NCI-H2029 treated with DMSO at 0.1 percent for 48 hours (cell line): ENCODE results near the gene PTPN12.
A peak's percentile ranks its signal among the peaks of the same experiment; 100 is the strongest.
"Not testable (repeated sequence)": the region's sequence is repeated elsewhere in the genome, so short reads cannot be mapped to it uniquely, and the experiment has no call there.

Source experiments
- DNase-seq: peaks from one replicate; lab custom pipeline; 2025; lab: John Stamatoyannopoulos, UW

The PTPN12 gene

DNA sequence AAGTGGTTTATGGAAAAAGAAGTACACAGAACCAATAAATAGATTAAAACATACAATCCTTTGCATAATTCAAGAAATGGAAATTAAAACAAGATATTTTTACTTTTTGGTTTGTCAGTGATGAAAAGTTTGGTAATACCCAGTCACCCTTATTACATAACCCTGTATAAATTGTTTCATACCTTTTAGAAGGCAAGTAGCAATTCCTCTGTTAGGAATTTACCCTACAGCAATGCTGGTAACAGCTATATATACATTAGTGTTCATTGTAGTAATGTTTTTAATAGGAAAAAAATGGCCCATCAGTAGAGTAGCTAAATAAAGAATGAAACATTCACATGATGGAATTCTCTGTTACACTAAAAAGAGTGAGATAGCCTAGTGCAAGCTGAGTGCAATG, 42.7 kb downstream of the PTPN12 start:
- DNase-seq: no peak

DNA sequence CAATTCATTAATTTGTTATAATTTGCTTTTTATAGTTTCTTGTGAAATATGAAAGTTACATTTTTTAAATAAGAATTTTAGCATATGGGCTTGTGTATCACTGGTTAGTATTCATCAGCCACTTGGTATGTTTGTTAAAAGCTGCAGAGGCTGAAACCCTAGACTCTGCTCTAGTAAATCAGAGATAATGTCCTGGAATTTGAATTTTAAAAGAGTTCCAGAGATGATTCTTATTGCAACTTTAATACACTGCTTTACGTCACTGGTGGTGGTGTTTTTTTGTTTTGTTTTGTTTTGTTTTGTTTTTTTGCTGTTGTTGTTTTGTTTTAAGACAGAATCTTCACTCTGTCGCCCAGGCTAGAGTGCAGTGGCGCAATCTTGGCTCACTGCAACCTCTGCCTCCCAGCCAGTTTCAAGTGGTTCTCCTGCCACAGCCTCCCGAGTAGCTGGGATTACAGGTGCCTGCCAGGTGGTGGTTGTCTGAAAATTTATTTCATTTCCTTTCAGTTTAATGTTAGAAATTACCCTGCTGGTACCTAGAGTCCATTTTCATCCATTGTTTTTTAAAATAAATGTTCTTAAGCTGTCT, 43.8 kb downstream of the PTPN12 start:
- peak; percentile 47 for DNase-seq

DNA sequence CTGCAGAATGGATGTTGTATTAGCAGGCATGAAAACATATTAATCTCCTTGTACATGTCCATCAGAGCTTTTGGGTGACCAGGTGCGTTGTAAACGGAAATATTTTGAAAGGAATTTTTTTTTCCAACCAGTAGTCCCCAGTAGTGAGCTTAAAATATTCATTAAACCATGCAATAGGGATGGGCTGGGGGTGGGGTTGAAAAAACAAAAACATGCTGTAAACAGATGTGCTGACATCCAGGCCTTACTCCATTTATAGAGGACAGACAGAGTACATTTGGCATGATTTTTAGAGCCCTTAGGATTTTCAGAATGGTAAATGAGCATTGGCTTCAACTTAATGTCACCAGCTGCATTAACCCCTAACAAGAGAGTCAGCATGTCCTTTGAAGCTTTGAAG, 50.2 kb downstream of the PTPN12 start:
- no peak for DNase-seq

DNA sequence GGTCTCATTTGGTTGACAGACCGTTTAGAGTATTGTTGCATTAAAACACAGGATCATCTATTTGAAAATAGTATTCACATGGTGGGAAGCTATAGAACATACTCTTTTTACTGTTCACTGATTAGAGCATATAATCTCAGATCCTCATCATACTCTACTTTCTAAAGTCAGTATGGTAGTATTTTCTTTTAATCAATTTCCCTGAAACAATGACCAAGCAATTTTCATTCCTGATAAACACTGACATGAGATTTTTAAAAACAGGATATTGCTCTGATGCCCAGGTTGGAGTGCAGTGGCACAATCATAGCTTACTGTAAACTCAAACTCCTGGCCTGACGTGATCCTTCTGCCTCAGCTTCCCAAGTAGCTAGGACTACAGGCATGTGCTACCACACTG, 63.9 kb downstream of the PTPN12 start:
- DNase-seq: no peak

DNA sequence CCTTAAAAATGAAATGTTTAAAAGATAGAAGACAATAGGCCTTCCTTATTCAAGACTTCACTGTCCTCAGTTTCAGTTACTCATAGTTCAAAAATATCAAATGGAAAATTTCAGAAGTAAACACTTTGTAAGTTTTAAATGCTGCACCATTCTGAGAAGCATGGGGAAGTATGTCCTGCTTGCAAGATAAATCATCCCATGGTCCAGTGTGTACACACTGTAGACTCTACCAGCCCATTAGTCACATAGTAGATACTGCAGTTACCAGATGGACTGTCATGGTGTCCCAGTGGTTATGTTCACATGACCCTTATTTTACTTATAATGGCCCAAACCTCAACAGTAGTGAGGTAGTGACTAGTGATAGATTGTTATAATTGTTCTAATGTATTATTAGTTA, 69.5 kb downstream of the PTPN12 start:
- DNase-seq: no peak

DNA sequence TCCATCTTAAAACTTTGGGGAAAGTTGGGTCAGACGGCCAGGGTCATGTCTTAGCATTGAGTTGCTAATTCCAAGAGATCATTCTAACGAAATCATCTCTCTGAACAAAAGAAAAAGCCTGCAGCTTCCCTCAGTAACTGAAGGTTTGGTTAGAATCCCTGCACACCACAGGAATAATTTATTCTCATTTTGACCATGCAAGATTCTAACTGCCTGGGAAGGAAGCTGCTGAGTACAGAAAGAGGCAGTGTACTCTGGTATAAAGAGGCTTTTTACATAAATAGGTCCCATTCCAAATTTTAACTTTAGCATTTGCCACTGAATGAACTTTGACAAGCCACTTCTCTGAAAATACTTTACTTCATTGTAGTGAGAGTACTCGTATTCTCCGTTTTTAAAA, 82.2 kb downstream of the PTPN12 start:
- no peak for DNase-seq

DNA sequence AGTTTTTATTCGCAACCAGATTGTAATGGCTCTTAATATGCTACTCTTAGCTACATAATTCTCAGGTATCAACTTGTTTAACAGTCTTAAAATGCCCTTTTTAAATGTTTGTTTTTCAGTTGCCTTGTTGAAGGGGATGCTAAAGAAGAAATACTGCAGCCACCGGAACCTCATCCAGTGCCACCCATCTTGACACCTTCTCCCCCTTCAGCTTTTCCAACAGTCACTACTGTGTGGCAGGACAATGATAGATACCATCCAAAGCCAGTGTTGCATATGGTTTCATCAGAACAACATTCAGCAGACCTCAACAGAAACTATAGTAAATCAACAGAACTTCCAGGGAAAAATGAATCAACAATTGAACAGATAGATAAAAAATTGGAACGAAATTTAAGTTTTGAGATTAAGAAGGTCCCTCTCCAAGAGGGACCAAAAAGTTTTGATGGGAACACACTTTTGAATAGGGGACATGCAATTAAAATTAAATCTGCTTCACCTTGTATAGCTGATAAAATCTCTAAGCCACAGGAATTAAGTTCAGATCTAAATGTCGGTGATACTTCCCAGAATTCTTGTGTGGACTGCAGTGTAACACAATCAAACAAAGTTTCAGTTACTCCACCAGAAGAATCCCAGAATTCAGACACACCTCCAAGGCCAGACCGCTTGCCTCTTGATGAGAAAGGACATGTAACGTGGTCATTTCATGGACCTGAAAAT, 89.7 kb downstream of the PTPN12 start:
- DNase-seq: no peak

DNA sequence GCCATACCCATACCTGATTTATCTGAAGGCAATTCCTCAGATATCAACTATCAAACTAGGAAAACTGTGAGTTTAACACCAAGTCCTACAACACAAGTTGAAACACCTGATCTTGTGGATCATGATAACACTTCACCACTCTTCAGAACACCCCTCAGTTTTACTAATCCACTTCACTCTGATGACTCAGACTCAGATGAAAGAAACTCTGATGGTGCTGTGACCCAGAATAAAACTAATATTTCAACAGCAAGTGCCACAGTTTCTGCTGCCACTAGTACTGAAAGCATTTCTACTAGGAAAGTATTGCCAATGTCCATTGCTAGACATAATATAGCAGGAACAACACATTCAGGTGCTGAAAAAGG, 90.2 kb downstream of the PTPN12 start:
- DNase-seq: no peak

DNA sequence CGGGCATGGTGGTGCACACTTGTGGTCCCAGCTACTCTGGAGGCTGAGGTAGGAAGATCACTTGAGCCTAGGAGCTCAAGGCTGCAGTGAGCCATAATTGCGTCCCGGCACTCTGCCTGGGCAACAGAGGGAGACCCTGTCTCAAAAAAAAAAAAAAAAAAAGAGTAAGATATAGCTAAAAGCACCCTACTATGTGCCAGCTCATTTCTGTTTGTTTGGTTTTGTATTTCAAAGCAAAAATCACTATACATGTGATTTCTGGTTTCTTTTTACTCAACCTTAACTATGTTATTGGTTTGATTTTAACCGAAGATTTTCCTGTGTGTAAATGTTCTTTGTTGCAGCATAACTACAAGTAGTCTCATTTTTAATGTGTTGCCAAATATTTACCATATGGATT, 92.7 kb downstream of the PTPN12 start:
- no peak for DNase-seq

DNA sequence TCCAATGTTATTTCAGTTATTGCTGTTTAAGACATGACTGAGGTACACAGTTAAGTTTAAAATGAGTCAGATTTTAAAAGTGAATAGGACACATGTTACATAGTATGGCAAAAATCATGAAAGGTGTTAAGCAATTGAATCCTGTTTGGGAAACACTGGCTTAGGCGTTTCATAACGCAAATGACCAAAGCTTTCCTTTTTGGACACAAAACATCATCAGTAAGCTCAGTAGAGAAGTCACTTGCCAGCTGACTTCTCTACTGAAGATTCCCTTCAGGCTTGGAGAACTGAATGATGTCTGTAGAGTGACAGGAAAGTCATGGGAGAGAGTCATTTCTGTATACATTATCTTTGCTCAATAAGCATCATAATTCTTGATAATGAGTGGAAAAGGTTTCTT, 94.7 kb downstream of the PTPN12 start:
- DNase-seq: no peak

DNA sequence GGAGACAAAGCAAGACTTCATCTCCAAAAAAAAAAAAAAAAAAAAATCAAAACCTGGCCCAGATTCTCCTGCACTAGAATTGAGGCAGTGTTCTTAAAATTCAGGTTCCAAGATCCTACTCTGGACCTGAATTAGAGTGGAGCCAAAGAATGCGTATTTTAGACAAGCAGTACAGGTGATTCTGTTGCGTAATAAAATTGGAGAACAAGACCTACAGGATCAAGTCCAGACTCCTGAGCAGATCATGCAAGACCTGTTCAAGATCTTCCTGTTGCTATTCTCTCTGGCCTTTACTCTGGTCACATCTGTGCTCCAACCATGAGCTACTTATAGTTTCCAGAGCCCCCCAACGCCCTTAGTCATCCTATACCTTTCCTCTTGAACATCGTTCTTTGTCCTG, 107.7 kb downstream of the PTPN12 start:
- no peak for DNase-seq

DNA sequence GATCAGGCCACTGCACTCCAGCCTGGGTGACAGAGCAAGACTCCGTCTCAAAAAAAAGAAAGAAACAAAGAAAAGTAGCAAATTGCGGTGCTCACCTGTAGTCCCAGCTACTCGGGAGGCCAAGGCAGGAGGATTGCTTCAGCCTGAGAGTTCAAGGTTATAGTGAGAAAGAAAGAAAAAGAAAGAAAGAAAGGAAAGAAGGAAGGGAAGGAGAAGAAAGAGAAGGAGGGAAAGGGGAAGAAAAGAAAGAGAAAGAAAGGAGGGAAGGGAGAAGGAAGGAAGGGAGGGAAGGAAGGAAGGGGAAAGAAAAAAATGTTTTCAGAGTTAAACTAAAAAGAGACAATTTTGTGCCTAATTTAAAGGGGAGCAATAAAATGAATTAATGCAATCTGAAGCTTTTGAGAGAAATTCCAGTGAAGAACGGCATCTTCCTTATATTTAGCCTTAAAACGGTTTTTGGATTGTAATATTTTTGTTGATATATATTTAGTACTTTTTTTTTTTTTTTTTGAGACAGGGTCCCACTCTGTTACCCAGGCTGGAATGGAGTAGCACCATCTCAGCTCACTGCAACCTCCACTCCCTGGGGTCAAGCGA, 111.7 kb downstream of the PTPN12 start:
- no peak for DNase-seq

DNA sequence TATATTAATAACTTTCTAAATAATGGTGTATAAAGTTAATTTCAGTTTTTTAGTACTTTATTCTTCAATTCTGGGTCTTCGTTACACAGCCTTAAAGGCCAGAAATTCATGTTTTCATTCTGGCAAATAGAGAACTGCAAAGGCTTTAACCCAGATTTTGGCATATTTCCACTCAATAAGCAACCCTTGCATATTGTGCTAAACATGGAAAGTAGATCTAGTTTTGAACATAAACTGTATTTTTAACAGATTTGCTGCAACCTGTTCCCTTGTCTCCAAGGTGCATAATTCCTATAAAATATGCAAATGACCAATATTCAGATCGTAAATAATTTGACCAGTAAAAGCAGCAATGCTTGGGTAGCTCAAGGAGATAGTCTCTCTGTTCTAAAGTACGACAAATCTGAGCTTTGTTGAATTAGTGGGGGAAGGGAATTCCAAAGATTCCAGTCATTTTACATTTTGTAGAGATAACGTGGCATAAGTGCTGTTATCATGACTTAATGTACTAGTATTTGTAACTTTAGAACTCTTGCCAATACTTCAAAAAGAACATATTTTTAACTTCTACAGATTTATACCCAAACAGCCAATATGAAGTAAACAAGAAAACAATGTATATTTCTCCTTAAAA, 112.7 kb downstream of the PTPN12 start:
- no peak for DNase-seq

DNA sequence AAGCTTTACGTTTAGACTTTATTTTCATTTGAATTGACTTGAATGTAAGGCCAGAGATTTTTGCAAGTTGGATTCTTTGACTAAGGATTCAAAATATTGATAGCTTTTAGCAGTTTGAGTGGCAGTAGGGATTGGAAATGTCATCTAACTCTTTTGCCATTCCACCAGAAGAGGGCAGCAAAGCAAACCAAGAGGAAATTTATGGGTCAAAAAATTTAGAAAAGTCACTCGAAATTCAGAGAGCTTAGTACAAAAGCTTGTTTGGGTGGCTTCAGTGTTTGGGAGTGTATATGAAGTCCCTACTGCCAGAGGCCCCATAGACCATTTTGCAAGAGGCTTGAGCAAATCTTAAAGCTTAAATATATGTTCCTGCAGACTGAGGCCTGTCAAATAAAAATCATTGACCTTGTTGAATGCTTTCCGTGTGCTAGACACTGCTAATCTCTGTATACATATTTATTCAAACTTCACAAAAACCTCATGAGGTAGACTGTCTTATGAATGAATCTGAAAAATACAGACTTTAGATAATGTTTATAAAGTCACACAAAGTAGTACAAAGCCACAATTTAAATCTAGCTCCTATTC, 114.6 kb downstream of the PTPN12 start:
- DNase-seq: peak; percentile 10

DNA sequence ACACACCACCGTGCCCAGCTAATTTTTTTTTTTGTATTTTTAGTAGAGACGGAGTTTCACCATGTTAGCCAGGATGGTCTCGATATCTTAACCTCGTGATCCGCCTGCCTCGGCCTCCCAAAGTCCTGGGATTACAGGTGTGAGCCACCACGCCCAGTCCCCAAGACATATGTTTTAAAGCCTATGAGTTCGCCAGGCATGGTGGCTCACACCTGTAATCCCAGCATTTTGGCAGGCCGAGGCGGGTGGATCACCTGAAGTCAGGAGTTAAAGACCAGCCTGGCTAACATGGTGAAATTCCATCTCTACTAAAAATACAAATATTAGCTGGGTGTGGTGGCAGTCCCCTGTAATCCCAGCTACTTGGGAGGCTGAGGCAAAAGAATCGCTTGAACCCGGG, 115.7 kb downstream of the PTPN12 start:
- not testable (repeated sequence) for DNase-seq

DNA sequence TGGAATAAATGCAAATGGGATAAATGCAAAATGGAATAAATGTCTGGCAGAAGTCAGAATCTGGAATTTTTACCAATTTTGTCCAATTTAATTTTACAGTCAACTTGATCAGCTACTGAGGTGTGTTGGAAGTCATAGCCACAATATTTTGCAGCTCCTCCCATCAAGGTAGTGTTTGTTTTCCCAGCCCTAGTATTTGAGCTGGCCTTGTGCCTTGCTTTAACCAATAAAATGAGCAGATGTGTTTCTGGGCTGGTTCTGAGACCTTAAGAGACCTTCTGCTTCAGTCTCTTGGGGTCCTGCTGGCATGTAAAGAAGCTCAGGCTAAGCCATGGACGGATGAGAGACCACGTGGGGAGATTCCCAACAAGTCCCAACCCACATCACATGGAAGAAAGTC, 116.5 kb downstream of the PTPN12 start:
- peak; percentile 7 for DNase-seq

DNA sequence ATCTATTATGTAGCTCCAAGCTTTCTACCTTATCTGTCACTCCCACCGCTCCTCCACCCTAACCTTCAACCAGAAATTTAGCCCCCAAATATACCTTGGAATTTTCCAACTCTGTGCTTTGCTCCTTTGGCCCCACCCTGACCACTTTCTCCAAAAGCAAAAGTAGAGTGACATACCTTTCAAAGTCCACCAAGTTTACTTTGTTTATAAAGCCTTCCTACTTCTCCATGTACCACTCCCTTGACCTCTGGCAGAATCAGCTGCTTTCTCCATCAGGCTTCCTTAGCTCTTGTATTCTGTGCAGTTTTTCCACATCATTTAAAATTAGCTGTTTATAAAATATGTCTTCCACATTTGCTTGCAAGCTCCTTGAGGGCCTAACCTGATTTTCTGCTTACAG, 118.3 kb downstream of the PTPN12 start:
- no peak for DNase-seq

DNA sequence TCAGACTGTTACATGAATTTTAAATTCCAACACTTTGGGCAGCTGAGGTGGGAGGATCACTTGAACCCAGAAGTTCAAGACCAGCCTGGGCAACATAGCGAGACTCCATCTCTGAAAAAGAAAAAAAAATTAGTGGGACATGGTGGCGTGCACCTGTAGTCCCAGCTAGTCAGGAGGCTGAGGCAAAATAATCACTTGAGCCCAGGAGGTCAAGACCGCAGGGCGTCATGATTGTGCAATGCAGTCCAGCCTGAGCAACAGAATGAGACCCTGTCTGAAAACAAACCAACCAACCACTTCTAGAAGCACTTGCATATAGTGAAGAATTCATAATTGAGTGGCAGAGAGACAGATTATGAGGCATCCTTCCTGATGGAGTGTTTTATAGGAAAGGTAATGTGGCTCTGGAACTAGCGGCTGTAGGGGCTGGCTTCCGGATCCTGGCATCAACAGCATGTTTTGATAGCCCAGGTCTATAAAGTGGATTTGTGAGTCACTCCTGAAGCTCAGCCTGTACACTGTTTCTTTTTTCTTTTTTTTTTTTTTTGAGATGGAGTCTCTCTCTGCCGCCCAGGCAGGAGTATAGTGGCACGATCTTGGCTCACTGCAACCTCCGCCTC, 118.9 kb downstream of the PTPN12 start:
- no peak for DNase-seq

DNA sequence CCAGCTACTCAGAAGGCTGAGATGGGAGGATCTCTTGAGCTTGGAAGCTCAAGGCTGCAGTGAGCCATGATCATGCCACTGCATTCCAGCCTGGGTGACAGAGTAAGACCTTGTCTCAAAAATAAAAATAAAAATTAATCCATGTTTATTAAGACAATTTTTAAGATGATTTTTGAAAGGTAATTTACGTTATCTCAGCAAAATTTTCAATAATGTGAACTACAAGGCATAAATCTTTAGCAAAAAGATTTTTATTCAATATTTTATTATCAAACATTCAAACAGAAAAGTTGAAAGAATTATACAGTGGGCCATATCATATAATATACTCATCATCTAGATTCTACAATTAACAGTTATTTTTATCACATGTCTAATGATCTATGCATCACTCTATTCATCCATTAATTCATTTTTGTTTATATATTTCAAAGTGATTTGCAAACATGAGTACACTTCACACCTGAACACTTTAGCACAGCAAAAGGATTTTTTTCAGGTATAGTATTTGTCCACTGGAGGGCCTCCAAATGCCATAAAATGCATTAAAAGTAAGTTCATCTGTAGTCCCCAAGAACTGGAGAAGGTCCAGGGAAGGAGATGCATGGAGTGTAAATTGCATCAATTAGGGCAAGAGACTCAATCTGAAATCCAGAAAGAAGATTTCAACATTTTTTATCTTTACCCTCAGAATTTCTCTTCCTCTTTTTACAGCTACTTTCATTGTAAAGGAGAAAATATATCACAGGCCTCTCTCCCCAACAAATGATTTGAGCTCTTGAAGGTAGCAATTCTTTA, 120.5 kb downstream of the PTPN12 start:
- peak; percentile 31 for DNase-seq

DNA sequence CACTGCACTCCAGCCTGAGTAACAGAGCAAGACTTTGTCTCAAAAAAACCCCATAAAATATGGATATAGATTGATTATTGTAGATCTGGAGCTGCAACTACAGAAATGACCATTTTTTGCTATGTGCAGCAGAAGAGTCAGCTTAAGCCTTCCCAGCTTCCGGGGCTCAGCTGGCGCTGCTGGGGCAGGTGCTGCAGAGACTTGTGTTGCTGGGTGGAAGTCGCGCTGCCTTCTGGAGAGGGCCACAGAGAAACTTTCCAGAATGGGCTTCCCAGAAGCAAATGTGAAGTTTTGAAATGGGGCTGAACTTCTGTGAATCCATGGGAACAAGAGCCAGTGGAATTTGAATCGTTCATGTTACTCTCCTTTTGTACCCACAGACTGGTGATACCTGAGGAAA, 121.8 kb downstream of the PTPN12 start:
- no peak for DNase-seq

DNA sequence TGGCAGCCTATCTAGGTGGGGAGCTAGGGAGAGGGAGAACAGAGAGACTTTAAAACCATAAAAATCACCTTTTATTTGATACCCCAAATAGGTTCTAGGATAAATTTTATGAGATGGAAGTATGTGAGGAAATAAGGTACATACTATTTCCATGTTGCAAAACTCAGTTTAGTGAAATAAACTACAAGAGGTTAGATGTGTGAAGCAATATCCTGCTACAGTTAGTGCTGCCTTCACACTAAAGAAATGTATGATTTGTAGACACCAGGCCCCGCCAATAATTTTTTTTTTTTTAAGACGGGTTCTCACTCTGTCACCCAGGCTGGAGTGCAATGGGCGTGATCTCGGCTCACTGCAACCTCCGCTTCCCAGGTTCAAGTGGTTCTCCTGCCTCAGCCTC, 124.7 kb downstream of the PTPN12 start:
- DNase-seq: no peak

DNA sequence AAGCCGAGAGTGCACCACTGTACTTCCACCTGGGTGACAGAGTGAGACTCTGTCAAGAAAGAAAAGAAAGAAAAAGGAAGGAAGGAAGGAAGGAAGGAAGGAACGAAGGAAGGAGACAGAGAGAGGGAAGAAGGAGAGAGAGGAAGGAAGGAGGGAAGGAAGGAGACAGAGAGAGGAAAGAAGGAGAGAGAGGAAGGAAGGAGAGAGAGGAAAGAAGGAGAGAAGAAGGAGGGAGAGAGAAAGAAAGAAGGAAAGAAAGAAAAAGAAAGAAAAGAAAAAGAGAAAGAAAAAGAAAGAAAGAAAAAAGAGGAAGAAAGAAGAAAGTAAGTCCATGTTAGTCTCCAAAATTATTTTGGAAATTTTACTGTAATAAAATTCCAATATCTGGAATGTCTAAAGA, 125.8 kb downstream of the PTPN12 start:
- no peak for DNase-seq
